A549 (cell line): ENCODE measurements around the gene ASAP2. TPM values are rescaled to one million over a fixed set of nuclear protein-coding genes. Genes with fewer than 3 reads are reported as not detected.

ENCODE experiments used
- ATAC-seq, 2 experiments: fragments of 200-7000 bp in 1 of 2; fragments of >200 bp in 1 of 2; cut with Nextera tagmentation in 1 of 2; cut with Tn5 transposase in 1 of 2; 3 replicates each; pipeline versions ENCODE4 v1.8.0 to v1.9.1; 2018 to 2020; ENCODE audit warnings: mild to moderate bottlenecking in 1 of 2, moderate library complexity in 1 of 2
- CTCF ChIA-PET: fragments of 300-600 bp; sonication (Branson Sonifier 250); formaldehyde crosslinking; extraction: SDS; loops from one replicate; lab custom pipeline; 2021; ENCODE audit warnings: antibody characterized with exemption, inconsistent platforms; lab: Yijun Ruan, JAX
- POLR2A ChIA-PET: fragments of 350-600 bp; formaldehyde crosslinking; extraction: SDS; loops from one replicate; lab custom pipeline; 2021; ENCODE audit warnings: antibody characterized with exemption, inconsistent platforms; lab: Yijun Ruan, JAX
- DNase-seq, 2 experiments: peaks; one replicate each; pipeline versions ENCODE4 v3.0.0 to v3.0.0-alpha.2; 2011 to 2016; ENCODE audit warnings: low read depth in 1 of 2, low spot score in 1 of 2
- FAIRE-seq: peaks from 2 replicates; lab custom pipeline; 2011; peaks lifted over from hg19 to GRCh38; lab: Jason Lieb, UNC
- H3K27ac ChIP-seq, 2 experiments: fragments of >200 bp; sonication (Bioruptor Twin); formaldehyde crosslinking; 3 replicates each; pipeline ENCODE4 v1.5.1; 2016 to 2017
- H3K4me1 ChIP-seq: fragments of >200 bp; sonication (Bioruptor Twin); formaldehyde crosslinking; 3 replicates; pipeline ENCODE4 v1.6.1; 2016
- H3K4me2 ChIP-seq: fragments of >200 bp; sonication (Bioruptor Twin); formaldehyde crosslinking; 3 replicates; pipeline ENCODE4 v1.6.1; 2016
- H3K4me3 ChIP-seq: fragments of >200 bp; sonication (Bioruptor Twin); formaldehyde crosslinking; 3 replicates; pipeline ENCODE4 v1.5.1; 2016
- H3K9me3 ChIP-seq: fragments of >200 bp; sonication (Bioruptor Twin); formaldehyde crosslinking; 3 replicates; pipeline ENCODE4 v1.6.1; 2016
- BHLHE40 ChIP-seq: IDR thresholded peaks from 2 replicates; pipeline ENCODE4 v1.6.1; 2012; ENCODE audit warnings: low read depth, low read length, inconsistent platforms
- CBX2 ChIP-seq: fragments of 200-600 bp; sonication (generic); IDR thresholded peaks from 2 replicates; pipeline ENCODE4 v1.6.1; 2016; ENCODE audit warnings: low read depth, mild to moderate bottlenecking, borderline replicate concordance
- CHD4 ChIP-seq: fragments of 200-600 bp; sonication (generic); IDR thresholded peaks from 2 replicates; pipeline ENCODE4 v1.6.1; 2016; ENCODE audit warnings: antibody characterized with exemption, mild to moderate bottlenecking, borderline replicate concordance
- E2F6 ChIP-seq: IDR thresholded peaks from 2 replicates; pipeline ENCODE4 v1.6.1; 2012; ENCODE audit warnings: low read depth, borderline replicate concordance
- EHMT2 ChIP-seq: fragments of 200-600 bp; sonication (generic); IDR thresholded peaks from 2 replicates; pipeline ENCODE4 v1.6.1; 2016; ENCODE audit warnings: antibody characterized with exemption, low read depth, mild to moderate bottlenecking, moderate library complexity
- ELK1 ChIP-seq: fragments of 150-350 bp; IDR thresholded peaks from 2 replicates; pipeline ENCODE4 v1.6.1; 2014; ENCODE audit warnings: low read depth, mild to moderate bottlenecking, low read length
- ESRRA ChIP-seq: fragments of 150-350 bp; IDR thresholded peaks from 2 replicates; pipeline ENCODE4 v1.6.1; 2014; ENCODE audit warnings: mild to moderate bottlenecking, low read length, borderline replicate concordance
- FOSL2 ChIP-seq, 2 experiments: fragments of 450-650 bp in 1 of 2; fragments of >200 bp in 1 of 2; sonication (Bioruptor Twin) in 1 of 2; formaldehyde crosslinking; IDR thresholded peaks; 2 replicates each; pipeline versions ENCODE4 v1.5.0 to v1.6.1; 2016 to 2020; ENCODE audit warnings: mild to moderate bottlenecking in 1 of 2, moderate library complexity in 1 of 2
- FOXS1 ChIP-seq: fragments of 250-450 bp; sonication (Bioruptor Pico); IDR thresholded peaks from 2 replicates; pipeline ENCODE4 v1.5.0; 2020; ENCODE audit warnings: mild to moderate bottlenecking, moderate library complexity
- HDAC2 ChIP-seq: fragments of 200-600 bp; sonication (generic); IDR thresholded peaks from 2 replicates; pipeline ENCODE4 v1.6.1; 2016
- HOXB13 ChIP-seq: fragments of 250-450 bp; sonication (Bioruptor Pico); IDR thresholded peaks from 2 replicates; pipeline ENCODE4 v1.5.0; 2020; ENCODE audit warnings: low read depth, mild to moderate bottlenecking, moderate library complexity
- KDM1A ChIP-seq: fragments of 200-600 bp; sonication (generic); IDR thresholded peaks from 2 replicates; pipeline ENCODE4 v1.6.1; 2016; ENCODE audit warnings: low read depth, mild to moderate bottlenecking
- MAFK ChIP-seq: fragments of 450-650 bp; IDR thresholded peaks from 2 replicates; pipeline ENCODE4 v1.6.1; 2014; ENCODE audit not compliant: partially characterized antibody
- MAZ ChIP-seq: fragments of 150-350 bp; IDR thresholded peaks from 2 replicates; pipeline ENCODE4 v1.6.1; 2014; ENCODE audit warnings: antibody characterized with exemption, low read depth, low read length, borderline replicate concordance
- MYC ChIP-seq: IDR thresholded peaks from 2 replicates; pipeline ENCODE4 v1.6.1; 2012; ENCODE audit warnings: mild to moderate bottlenecking, inconsistent platforms, low read length, improper control_type of control experiment, borderline replicate concordance
- PHF8 ChIP-seq: fragments of 200-600 bp; sonication (generic); IDR thresholded peaks from 2 replicates; pipeline ENCODE4 v1.6.1; 2016; ENCODE audit warnings: low read depth, mild to moderate bottlenecking, antibody characterized with exemption, moderate library complexity, borderline replicate concordance
- POLR2A ChIP-seq: IDR thresholded peaks from 2 replicates; pipeline ENCODE4 v1.6.1; 2012; ENCODE audit warnings: mild to moderate bottlenecking, low read length
- RNF2 ChIP-seq: fragments of 200-600 bp; sonication (generic); IDR thresholded peaks from 2 replicates; pipeline ENCODE4 v1.6.1; 2016; ENCODE audit warnings: low read depth, mild to moderate bottlenecking, antibody characterized with exemption, moderate library complexity, borderline replicate concordance
- TP53 ChIP-seq: fragments of 250-450 bp; sonication (Bioruptor Pico); IDR thresholded peaks from 2 replicates; pipeline ENCODE4 v1.5.0; 2021; ENCODE audit warnings: mild to moderate bottlenecking, moderate library complexity
- ZC3H11A ChIP-seq: fragments of 450-650 bp; IDR thresholded peaks from 2 replicates; pipeline ENCODE4 v1.6.1; 2014; ENCODE audit warnings: antibody characterized with exemption, mild to moderate bottlenecking
- ZFP36 ChIP-seq: fragments of 450-650 bp; IDR thresholded peaks from 2 replicates; pipeline ENCODE4 v1.6.1; 2014; ENCODE audit warnings: borderline replicate concordance; ENCODE audit not compliant: partially characterized antibody
- WGBS: methylation state at CpG from one replicate; pipeline ENCODE4 v1.1.6; 2017; ENCODE audit errors: missing lambda C conversion rate; 5-methylcytosine and 5-hydroxymethylcytosine counted together
- polyA plus RNA-seq, 4 experiments: library from polyadenylated mRNA; depleted of rRNA in 3 of 4; stranded (reverse); fragments of >200 nt; fragmentation: RNase III in 1 of 4; extraction: RNeasy Plus Mini Kit Qiagen cat#74134 plus additional on column Dnase treatment in 1 of 4; gene quantifications; 2 replicates in 3 of 4; 3 replicates in 1 of 4; pipeline ENCODE4 v1.2.3, GENCODE V29; 2011 to 2017
- TF ChIP-seq, protein P1 (sequence below): fragments of 200-600 bp; sonication (generic); IDR thresholded peaks from 2 replicates; pipeline ENCODE4 v1.6.1; 2016; ENCODE audit warnings: antibody characterized with exemption, mild to moderate bottlenecking, moderate library complexity
- TF ChIP-seq, protein P2 (sequence below): IDR thresholded peaks from 2 replicates; pipeline ENCODE4 v1.6.1; 2012

The ASAP2 gene
- polyA plus RNA-seq, 2 of the 4 experiments (the other 2 are of a cell fraction): 17.8 to 27.9 TPM

DNA sequence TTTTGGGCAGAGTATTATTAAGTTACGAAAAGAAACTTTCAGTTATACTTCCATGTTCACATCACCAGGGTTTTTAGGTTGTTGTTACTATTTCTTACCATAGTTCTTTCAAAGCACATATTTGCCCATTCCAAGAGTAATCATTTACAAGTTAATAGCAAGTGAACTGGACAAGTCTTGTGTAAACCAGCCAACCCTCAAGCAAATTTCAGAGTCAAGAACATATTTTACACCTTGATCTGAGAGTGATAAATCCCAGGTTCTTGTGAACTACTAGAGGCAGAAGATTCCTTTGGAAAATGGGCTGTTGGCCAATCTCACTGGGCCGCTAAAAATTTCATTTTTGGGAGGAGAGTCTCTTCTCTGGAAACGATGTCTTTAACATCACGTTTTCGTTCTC is 2.7 kb upstream of the ASAP2 start:
- Histone ChIP-seq H3K9me3 (no peaks in the 10 kb centered on the region), H3K27ac (no peak overlapping the region), H3K4me3 (no peak overlapping the region), H3K4me2 (no peak overlapping the region), H3K4me1 (peaks cover 22% of the 10 kb centered on the region)
- no peak for FAIRE-seq
- DNase-seq: no peak
- ATAC-seq: no peak
- ChIA-PET CTCF (interaction anchor here (0.8 to 7.3 kb wide), 6 partner anchors 11 to 201 kb away, joined by 3 to 114 read pairs (median 19); no protein-coding TSS in a partner anchor), POLR2A (no interaction called here)
- no peak for TF ChIP-seq PHF8
- 95% methylated on average over 5 of the region's 5 CpGs for WGBS

DNA sequence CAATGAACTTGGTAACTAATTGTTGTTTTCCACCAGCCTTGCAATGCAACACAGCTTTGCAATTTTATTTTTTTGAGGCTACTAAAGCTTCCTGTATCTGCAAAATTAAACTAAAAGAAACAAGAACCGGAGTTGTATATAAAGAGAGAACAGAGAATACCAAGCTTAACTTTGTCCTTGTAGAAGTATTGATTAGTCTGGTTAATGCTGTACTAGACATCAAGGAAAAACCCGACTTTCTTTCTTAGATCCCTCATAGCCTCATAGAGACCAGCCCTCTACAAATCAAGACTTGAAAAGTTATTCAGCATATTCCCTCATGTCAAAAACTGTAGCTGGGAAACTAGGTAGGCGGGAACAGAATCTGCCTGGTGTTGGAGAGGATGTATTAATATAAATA is 1.7 kb upstream of the ASAP2 start:
- CTCF ChIA-PET: interaction anchor here (0.7 to 7.3 kb wide), 30 partner anchors 9 to 218 kb away, joined by 3 to 114 read pairs (median 6); partner anchors contain the start of genes CPSF3 and ITGB1BP1

DNA sequence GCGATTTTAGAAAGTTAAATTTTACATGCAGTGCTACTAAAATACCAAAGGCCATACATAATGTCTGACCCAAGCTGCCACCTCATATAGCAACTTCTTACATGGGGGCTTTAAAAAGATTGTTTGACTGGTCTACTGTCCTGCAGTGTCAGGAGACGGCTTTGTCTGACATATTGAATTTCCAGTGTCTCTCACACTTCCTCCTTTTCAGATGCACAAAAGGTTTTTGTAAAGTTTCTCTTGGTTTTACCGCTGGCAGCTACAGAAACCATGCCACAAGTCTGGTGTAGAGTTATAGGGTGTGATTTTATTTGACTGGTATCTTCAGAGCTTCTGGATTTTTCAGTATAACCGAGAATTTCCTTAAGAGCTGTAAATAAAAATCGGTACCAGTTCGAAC is 1.1 kb upstream of the ASAP2 start:
- ChIA-PET CTCF (interaction anchor here (0.6 to 7.3 kb wide), 49 partner anchors 10 to 219 kb away, joined by 3 to 114 read pairs (median 5); partner anchors contain the start of genes CPSF3 and ITGB1BP1), POLR2A (interaction anchor here (0.8 to 3.4 kb wide), 3 partner anchors 83 to 128 kb away, joined by 3 to 10 read pairs (median 8); no protein-coding TSS in a partner anchor)
- Histone ChIP-seq H3K9me3 (no peaks in the 10 kb centered on the region), H3K4me3 (peak overlapping the region; percentile 93; the same call in 2 of the 3 replicates), H3K4me2 (peak overlapping the region; percentile 81)
- FAIRE-seq (no peak), ATAC-seq (no peak), DNase-seq (no peak)
- WGBS: 79% methylated on average over 6 of the region's 6 CpGs
- TF ChIP-seq RNF2 (no peak), PHF8 (no peak), CHD4 (no peak), HDAC2 (no peak), MAFK (no peak), MYC (no peak), POLR2A (no peak), BHLHE40 (no peak), CBX2 (no peak), FOXS1 (no peak), ESRRA (no peak), KDM1A (no peak), EHMT2 (no peak), ELK1 (no peak), TP53 (CRISPR knock-in tag) (no peak), ZC3H11A (no peak), MAZ (no peak), ZFP36 (no peak)
- TF ChIP-seq, all 56 proteins: peak for 0
- Histone ChIP-seq H3K27ac (peak overlapping the region; percentile 83 to 93), H3K4me1 (peaks cover 36% of the 10 kb centered on the region)

More for the DNA sequence above, 1.7 kb upstream of the ASAP2 start:
- FAIRE-seq: no peak
- Histone ChIP-seq H3K9me3 (no peaks in the 10 kb centered on the region), H3K4me3 (no peak overlapping the region), H3K27ac (no peak overlapping the region), H3K4me2 (no peak overlapping the region), H3K4me1 (peaks cover 32% of the 10 kb centered on the region)
- DNase-seq: no peak
- TF ChIP-seq HOXB13: no peak
- no peak for TF ChIP-seq MAFK
- TF ChIP-seq FOSL2 (IDR thresholded peaks at IDR 0.05): no peak
- no peak for TF ChIP-seq FOSL2 (CRISPR knock-in tag; IDR thresholded peaks at IDR 0.05)
- TF ChIP-seq, protein P1, sequence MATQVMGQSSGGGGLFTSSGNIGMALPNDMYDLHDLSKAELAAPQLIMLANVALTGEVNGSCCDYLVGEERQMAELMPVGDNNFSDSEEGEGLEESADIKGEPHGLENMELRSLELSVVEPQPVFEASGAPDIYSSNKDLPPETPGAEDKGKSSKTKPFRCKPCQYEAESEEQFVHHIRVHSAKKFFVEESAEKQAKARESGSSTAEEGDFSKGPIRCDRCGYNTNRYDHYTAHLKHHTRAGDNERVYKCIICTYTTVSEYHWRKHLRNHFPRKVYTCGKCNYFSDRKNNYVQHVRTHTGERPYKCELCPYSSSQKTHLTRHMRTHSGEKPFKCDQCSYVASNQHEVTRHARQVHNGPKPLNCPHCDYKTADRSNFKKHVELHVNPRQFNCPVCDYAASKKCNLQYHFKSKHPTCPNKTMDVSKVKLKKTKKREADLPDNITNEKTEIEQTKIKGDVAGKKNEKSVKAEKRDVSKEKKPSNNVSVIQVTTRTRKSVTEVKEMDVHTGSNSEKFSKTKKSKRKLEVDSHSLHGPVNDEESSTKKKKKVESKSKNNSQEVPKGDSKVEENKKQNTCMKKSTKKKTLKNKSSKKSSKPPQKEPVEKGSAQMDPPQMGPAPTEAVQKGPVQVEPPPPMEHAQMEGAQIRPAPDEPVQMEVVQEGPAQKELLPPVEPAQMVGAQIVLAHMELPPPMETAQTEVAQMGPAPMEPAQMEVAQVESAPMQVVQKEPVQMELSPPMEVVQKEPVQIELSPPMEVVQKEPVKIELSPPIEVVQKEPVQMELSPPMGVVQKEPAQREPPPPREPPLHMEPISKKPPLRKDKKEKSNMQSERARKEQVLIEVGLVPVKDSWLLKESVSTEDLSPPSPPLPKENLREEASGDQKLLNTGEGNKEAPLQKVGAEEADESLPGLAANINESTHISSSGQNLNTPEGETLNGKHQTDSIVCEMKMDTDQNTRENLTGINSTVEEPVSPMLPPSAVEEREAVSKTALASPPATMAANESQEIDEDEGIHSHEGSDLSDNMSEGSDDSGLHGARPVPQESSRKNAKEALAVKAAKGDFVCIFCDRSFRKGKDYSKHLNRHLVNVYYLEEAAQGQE: no peak
- TF ChIP-seq E2F6: no peak
- TF ChIP-seq, protein P2, sequence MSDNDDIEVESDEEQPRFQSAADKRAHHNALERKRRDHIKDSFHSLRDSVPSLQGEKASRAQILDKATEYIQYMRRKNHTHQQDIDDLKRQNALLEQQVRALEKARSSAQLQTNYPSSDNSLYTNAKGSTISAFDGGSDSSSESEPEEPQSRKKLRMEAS: no peak
- WGBS: 91% methylated on average over 3 of the region's 3 CpGs
- POLR2A ChIA-PET: interaction anchor here (3.4 kb wide), 1 partner anchor 129 kb away, joined by 10 read pairs; no protein-coding TSS in a partner anchor
- ATAC-seq: no peak
